HEK293 (cell line): ENCODE measurements around the gene ZMYM3.

Experiments
- CTCF ChIP-seq: fragments of 450-650 bp; formaldehyde crosslinking; IDR thresholded peaks from 2 replicates; pipeline ENCODE4 v1.5.1; 2016; ENCODE audit warnings: missing biosample characterization, missing genetic modification characterization
- WT1 ChIP-seq: fragments of 450-650 bp; formaldehyde crosslinking; IDR thresholded peaks from 2 replicates; pipeline ENCODE4 v1.5.1; 2016; ENCODE audit warnings: missing biosample characterization, missing genetic modification characterization
- ZFP3 ChIP-seq: fragments of 450-650 bp; formaldehyde crosslinking; IDR thresholded peaks from 2 replicates; pipeline ENCODE4 v1.5.1; 2016; ENCODE audit warnings: low read depth, missing biosample characterization, missing genetic modification characterization
- ZNF155 ChIP-seq: fragments of 450-650 bp; formaldehyde crosslinking; IDR thresholded peaks from 2 replicates; pipeline ENCODE4 v1.5.1; 2016; ENCODE audit warnings: missing biosample characterization, missing genetic modification characterization
- ZNF302 ChIP-seq: fragments of 450-650 bp; formaldehyde crosslinking; IDR thresholded peaks from 2 replicates; pipeline ENCODE4 v1.5.1; 2016; ENCODE audit warnings: missing biosample characterization, missing genetic modification characterization, low read depth
- ZNF830 ChIP-seq: fragments of 450-650 bp; IDR thresholded peaks from 2 replicates; pipeline ENCODE4 v1.5.0; 2018; ENCODE audit warnings: missing biosample characterization, missing genetic modification characterization, low read depth, mild to moderate bottlenecking, moderate library complexity
- ZSCAN5A ChIP-seq: fragments of 450-650 bp; formaldehyde crosslinking; IDR thresholded peaks from 2 replicates; pipeline ENCODE4 v1.5.1; 2016; ENCODE audit warnings: missing biosample characterization, missing genetic modification characterization

- TF ChIP-seq CTCF (tag by site-specific recombination) (no peak), ZNF155 (no peak), ZNF830 (no peak), WT1 (tag by site-specific recombination) (no peak), ZFP3 (no peak), ZNF302 (tag by site-specific recombination) (no peak), ZSCAN5A (no peak)
Observed at GRCh38 chrX:71191248-71191647, 62.7 kb downstream of the ZMYM3 start.
